H9 (cell line): ENCODE measurements around the gene HLA-DPB1. TPM values are rescaled to one million over a fixed set of nuclear protein-coding genes. Genes with fewer than 3 reads are reported as not detected.
A peak's percentile ranks its signal among the peaks of the same experiment; 100 is the strongest.

ENCODE experiments used
- DNase-seq: peaks from one replicate; pipeline ENCODE4 v3.0.0-alpha.2; 2017
- H2AFZ ChIP-seq: one replicate; pipeline ENCODE4 v1.6.1; 2013; ENCODE audit warnings: mild to moderate bottlenecking, low read length, control low read depth, moderate library complexity
- H2AK5ac ChIP-seq: 2 replicates; pipeline ENCODE4 v1.6.1; 2013; ENCODE audit warnings: low read length, control low read depth, mixed read lengths; ENCODE audit not compliant: insufficient read length
- H2BK120ac ChIP-seq: one replicate; pipeline ENCODE4 v1.6.1; 2013; ENCODE audit warnings: low read depth, mild to moderate bottlenecking, low read length, control low read depth, inconsistent platforms; ENCODE audit not compliant: poor library complexity, severe bottlenecking
- H2BK12ac ChIP-seq: 2 replicates; pipeline ENCODE4 v1.6.1; 2013; ENCODE audit warnings: low read length, control low read depth, mixed read lengths, low read depth; ENCODE audit not compliant: insufficient read length
- H2BK15ac ChIP-seq: 2 replicates; pipeline ENCODE4 v1.6.1; 2013; ENCODE audit warnings: low read depth, low read length, control low read depth
- H2BK20ac ChIP-seq: one replicate; pipeline ENCODE4 v1.6.1; 2013; ENCODE audit warnings: low read depth, mild to moderate bottlenecking, low read length, control low read depth, inconsistent platforms; ENCODE audit not compliant: poor library complexity, severe bottlenecking
- H2BK5ac ChIP-seq: 2 replicates; pipeline ENCODE4 v1.6.1; 2013; ENCODE audit warnings: low read length, control low read depth, mixed read lengths; ENCODE audit not compliant: insufficient read length
- H3K14ac ChIP-seq: 2 replicates; pipeline ENCODE4 v1.6.1; 2013; ENCODE audit warnings: low read length, control low read depth; ENCODE audit not compliant: insufficient read depth
- H3K18ac ChIP-seq: 2 replicates; pipeline ENCODE4 v1.6.1; 2013; ENCODE audit warnings: low read depth, mild to moderate bottlenecking, mixed read lengths, low read length, control low read depth; ENCODE audit not compliant: insufficient read length
- H3K23ac ChIP-seq: 2 replicates; pipeline ENCODE4 v1.6.1; 2013; ENCODE audit warnings: low read length, control low read depth, mixed read lengths, low read depth; ENCODE audit not compliant: insufficient read length
- H3K23me2 ChIP-seq: 2 replicates; pipeline ENCODE4 v1.6.1; 2013; ENCODE audit warnings: low read depth, mild to moderate bottlenecking, mixed read lengths, low read length, control low read depth; ENCODE audit not compliant: insufficient read length, poor library complexity, severe bottlenecking
- H3K27ac ChIP-seq: 2 replicates; pipeline ENCODE4 v1.5.1; 2013; ENCODE audit warnings: low read length, control low read depth, mixed read lengths, low read depth; ENCODE audit not compliant: insufficient read length
- H3K27me3 ChIP-seq: 2 replicates; pipeline ENCODE4 v1.6.1; 2013; ENCODE audit warnings: low read length, control low read depth, inconsistent platforms; ENCODE audit not compliant: insufficient read depth
- H3K4ac ChIP-seq: 2 replicates; pipeline ENCODE4 v1.6.1; 2013; ENCODE audit warnings: low read depth, mild to moderate bottlenecking, control low read depth, inconsistent platforms, low read length, moderate library complexity
- H3K4me1 ChIP-seq: 2 replicates; pipeline ENCODE4 v1.6.1; 2013; ENCODE audit warnings: low read length, control low read depth, inconsistent platforms; ENCODE audit not compliant: insufficient read depth
- H3K4me2 ChIP-seq: 2 replicates; pipeline ENCODE4 v1.6.1; 2013; ENCODE audit warnings: low read length, control low read depth, mixed read lengths; ENCODE audit not compliant: insufficient read length, insufficient read depth
- H3K56ac ChIP-seq: 2 replicates; pipeline ENCODE4 v1.6.1; 2013; ENCODE audit warnings: low read depth, mild to moderate bottlenecking, mixed read lengths, low read length, control low read depth; ENCODE audit not compliant: insufficient read length
- H3K79me1 ChIP-seq: 2 replicates; pipeline ENCODE4 v1.6.1; 2013; ENCODE audit warnings: low read depth, mild to moderate bottlenecking, moderate library complexity, low read length, control low read depth, inconsistent platforms; ENCODE audit not compliant: insufficient read depth, poor library complexity, severe bottlenecking
- H3K79me2 ChIP-seq: 2 replicates; pipeline ENCODE4 v1.6.1; 2013; ENCODE audit warnings: low read length, control low read depth, inconsistent platforms; ENCODE audit not compliant: insufficient read depth
- H3K9ac ChIP-seq: 2 replicates; pipeline ENCODE4 v1.6.1; 2013; ENCODE audit warnings: low read length, control low read depth, mixed read lengths; ENCODE audit not compliant: insufficient read length; ENCODE audit errors: extremely low read depth
- H3K9me3 ChIP-seq: one replicate; pipeline ENCODE4 v1.6.1; 2013; ENCODE audit warnings: low read depth, low read length, inconsistent platforms; ENCODE audit not compliant: control insufficient read depth
- H3T11ph ChIP-seq: one replicate; pipeline ENCODE4 v1.6.1; 2013; ENCODE audit warnings: mild to moderate bottlenecking, low read length, control low read depth, inconsistent platforms
- H4K20me1 ChIP-seq: one replicate; pipeline ENCODE4 v1.6.1; 2013; ENCODE audit not compliant: control insufficient read depth, insufficient read length, insufficient read depth
- H4K5ac ChIP-seq: 2 replicates; pipeline ENCODE4 v1.6.1; 2013; ENCODE audit warnings: low read depth, mild to moderate bottlenecking, mixed read lengths, low read length, control low read depth; ENCODE audit not compliant: insufficient read length
- H4K8ac ChIP-seq: replicated peaks from 2 replicates; pipeline ENCODE4 v1.6.1; 2013; ENCODE audit warnings: low read length, control low read depth, mixed read lengths, low read depth; ENCODE audit not compliant: insufficient read length
- H4K91ac ChIP-seq: 2 replicates; pipeline ENCODE4 v1.6.1; 2013; ENCODE audit warnings: low read depth, mild to moderate bottlenecking, moderate library complexity, mixed read lengths, low read length, control low read depth; ENCODE audit not compliant: insufficient read length
- H3K27ac Mint-ChIP-seq, 3 experiments: 2 replicates in 2 of 3; 3 replicates in 1 of 3; pipeline ENCODE4 v1.8.0; 2020 to 2021; ENCODE audit warnings: mixed read lengths in 3 of 3, mild to moderate bottlenecking in 1 of 3, moderate library complexity in 1 of 3
- H3K27me3 Mint-ChIP-seq: 2 replicates; pipeline ENCODE4 v1.8.0; 2021; ENCODE audit warnings: low read depth, mild to moderate bottlenecking, moderate library complexity, mixed read lengths
- H3K36me3 Mint-ChIP-seq, 3 experiments: 2 replicates in 2 of 3; 3 replicates in 1 of 3; pipeline ENCODE4 v1.8.0; 2020 to 2021; ENCODE audit warnings: low read depth in 3 of 3, mixed read lengths in 3 of 3; ENCODE audit not compliant: insufficient read depth in 1 of 3
- H3K4me1 Mint-ChIP-seq, 2 experiments: 2 replicates each; pipeline ENCODE4 v1.8.0; 2020; ENCODE audit warnings: mixed read lengths in 2 of 2
- H3K4me3 Mint-ChIP-seq, 2 experiments: 2 replicates in 1 of 2; 3 replicates in 1 of 2; pipeline ENCODE4 v1.8.0; 2020 to 2021; ENCODE audit warnings: mild to moderate bottlenecking in 2 of 2, mixed read lengths in 2 of 2, moderate library complexity in 1 of 2
- H3K9me3 Mint-ChIP-seq, 2 experiments: 2 replicates in 1 of 2; 3 replicates in 1 of 2; pipeline ENCODE4 v1.8.0; 2020; ENCODE audit warnings: mild to moderate bottlenecking in 2 of 2, mixed read lengths in 2 of 2, moderate library complexity in 1 of 2
- WGBS: extraction: QIAGEN DNeasy Blood & Tissue Kit; methylation state at CpG from one replicate; pipeline ENCODE4 v1.1.7; 2013; ENCODE audit warnings: missing lambda C conversion rate, low lambda C conversion rate, mixed read lengths; ENCODE audit not compliant: insufficient read length; ENCODE audit errors: extremely low coverage; 5-methylcytosine and 5-hydroxymethylcytosine counted together
- total RNA-seq: library from RNA; stranded (reverse); gene quantifications from 2 replicates; pipeline ENCODE4 v1.2.1, GENCODE V29; 2021
- TF ChIP-seq, protein P1 (sequence below): fragments of 200-600 bp; sonication (generic); conservative IDR thresholded peaks from 3 replicates; pipeline ENCODE4 v1.8.0; 2021; ENCODE audit warnings: antibody characterized with exemption, mild to moderate bottlenecking

The HLA-DPB1 gene
- total RNA-seq, 1 experiment from 2014 or later, result 23.6 TPM

DNA sequence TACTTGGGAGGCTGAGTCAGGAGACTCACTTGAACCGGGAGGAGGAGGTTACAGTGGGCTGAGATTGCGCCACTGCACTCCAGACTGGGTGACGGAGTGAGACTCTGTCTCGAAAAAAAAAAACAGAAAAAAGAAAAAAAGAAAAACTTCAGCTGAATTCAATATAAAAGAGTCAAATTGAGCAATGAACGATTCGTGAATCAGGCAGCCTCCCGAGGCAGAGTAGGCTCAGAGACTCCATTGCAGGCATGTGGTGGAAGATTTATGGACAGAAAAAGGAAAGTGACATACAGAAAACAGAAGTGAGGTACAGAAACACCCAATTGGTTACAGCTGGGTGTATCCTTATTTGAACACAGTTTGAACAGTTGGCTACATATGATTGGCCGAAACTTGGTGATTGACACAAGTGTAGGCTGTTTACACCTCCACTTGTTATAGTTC, 56.3 kb downstream of the HLA-DPB1 start:
- H2BK15ac ChIP-seq, result no peak overlapping the region
- DNase-seq, result no peak
- H3K27me3 ChIP-seq, result no peaks in the 10 kb centered on the region
- Mint-ChIP-seq H3K9me3 (no peaks in the 10 kb centered on the region), H3K4me1 (peaks cover 3 to 5% of the 10 kb centered on the region in 2 experiments), H3K27ac (peak overlapping the region in 1 of 3 experiments; percentile 56; a peak in 2 of 7 replicates), H3K27me3 (no peaks in the 10 kb centered on the region), H3K36me3 (peaks cover 6 to 34% (median 19%) of the 10 kb centered on the region in 3 experiments; a peak in 6 of 7 replicates), H3K4me3 (no peak overlapping the region)
- no peaks in the 10 kb centered on the region for H3K23me2 ChIP-seq
- no peak overlapping the region for H2BK12ac ChIP-seq
- H4K5ac ChIP-seq, result no peak overlapping the region
- no peak overlapping the region for H2BK20ac ChIP-seq
- H3K4me2 ChIP-seq, result no peak overlapping the region
- no peak overlapping the region for H3K18ac ChIP-seq
- TF ChIP-seq, protein P1, sequence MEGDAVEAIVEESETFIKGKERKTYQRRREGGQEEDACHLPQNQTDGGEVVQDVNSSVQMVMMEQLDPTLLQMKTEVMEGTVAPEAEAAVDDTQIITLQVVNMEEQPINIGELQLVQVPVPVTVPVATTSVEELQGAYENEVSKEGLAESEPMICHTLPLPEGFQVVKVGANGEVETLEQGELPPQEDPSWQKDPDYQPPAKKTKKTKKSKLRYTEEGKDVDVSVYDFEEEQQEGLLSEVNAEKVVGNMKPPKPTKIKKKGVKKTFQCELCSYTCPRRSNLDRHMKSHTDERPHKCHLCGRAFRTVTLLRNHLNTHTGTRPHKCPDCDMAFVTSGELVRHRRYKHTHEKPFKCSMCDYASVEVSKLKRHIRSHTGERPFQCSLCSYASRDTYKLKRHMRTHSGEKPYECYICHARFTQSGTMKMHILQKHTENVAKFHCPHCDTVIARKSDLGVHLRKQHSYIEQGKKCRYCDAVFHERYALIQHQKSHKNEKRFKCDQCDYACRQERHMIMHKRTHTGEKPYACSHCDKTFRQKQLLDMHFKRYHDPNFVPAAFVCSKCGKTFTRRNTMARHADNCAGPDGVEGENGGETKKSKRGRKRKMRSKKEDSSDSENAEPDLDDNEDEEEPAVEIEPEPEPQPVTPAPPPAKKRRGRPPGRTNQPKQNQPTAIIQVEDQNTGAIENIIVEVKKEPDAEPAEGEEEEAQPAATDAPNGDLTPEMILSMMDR, result no peak
- no peak overlapping the region for H3T11ph ChIP-seq
- no peak overlapping the region for H3K27ac ChIP-seq
- H3K56ac ChIP-seq, result no peak overlapping the region
- H4K91ac ChIP-seq, result no peak overlapping the region
- no peak overlapping the region for H2AFZ ChIP-seq
- no peak overlapping the region for H4K8ac ChIP-seq
- H3K79me2 ChIP-seq, result no peaks in the 10 kb centered on the region
- no peak overlapping the region for H3K14ac ChIP-seq
- no peaks in the 10 kb centered on the region; the same call in 1 of the 2 replicates for H3K4me1 ChIP-seq
- no peak overlapping the region for H2AK5ac ChIP-seq
- H3K9me3 ChIP-seq, result no peaks in the 10 kb centered on the region
- no peaks in the 10 kb centered on the region for H3K79me1 ChIP-seq
- H2BK120ac ChIP-seq, result no peak overlapping the region
- WGBS, result no CpG with 5 or more reads among the region's 8 CpGs
- no peak overlapping the region for H2BK5ac ChIP-seq
- no peak overlapping the region for H3K9ac ChIP-seq
- H3K4ac ChIP-seq, result no peak overlapping the region
- H3K23ac ChIP-seq, result no peak overlapping the region
- no peaks in the 10 kb centered on the region for H4K20me1 ChIP-seq
